CD4-positive, alpha-beta T cell treated with Interleukin-6 at 100 ng/mL for 8 hours (primary cell): Measurements from ENCODE around the gene FBLN5.
A peak's percentile ranks its signal among the peaks of the same experiment; 100 is the strongest.

ENCODE experiments used
- DNase-seq: peaks from one replicate; pipeline ENCODE4 v3.0.0-alpha.2; 2020; ENCODE audit warnings: mixed read lengths, low spot score

Gene FBLN5

GRCh38 chr14:91947475-91948184, at the start of gene FBLN5:
FBLN5 (minus strand) TSS chr14:91947694; CDS start chr14:91947229, 465 bp downstream.
- no peak for DNase-seq

- peak; percentile 41 for DNase-seq
Observed at GRCh38 chr14:91996948-91997371, 49.5 kb upstream of the FBLN5 start.

- DNase-seq, result no peak
Observed at GRCh38 chr14:91987192-91987591, 39.7 kb upstream of the FBLN5 start.

- no peak for DNase-seq
Observed at GRCh38 chr14:91985521-91986255, 38.2 kb upstream of the FBLN5 start.

GRCh38 chr14:91985008-91985407, 37.5 kb upstream of the FBLN5 start:
- DNase-seq, result no peak

GRCh38 chr14:91983588-91983987, 36.1 kb upstream of the FBLN5 start:
- no peak for DNase-seq

- DNase-seq, result no peak
Observed at GRCh38 chr14:91980157-91980556, 32.7 kb upstream of the FBLN5 start.

GRCh38 chr14:91977884-91978283, 30.4 kb upstream of the FBLN5 start:
- DNase-seq, result no peak

GRCh38 chr14:91975763-91976162, 28.3 kb upstream of the FBLN5 start:
- no peak for DNase-seq

- DNase-seq, result no peak
Observed at GRCh38 chr14:91971188-91971778, 23.8 kb upstream of the FBLN5 start.

GRCh38 chr14:91968280-91968679, 20.8 kb upstream of the FBLN5 start:
- DNase-seq, result peak; percentile 48

- no peak for DNase-seq
Observed at GRCh38 chr14:91964724-91965123, 17.2 kb upstream of the FBLN5 start.

- DNase-seq, result no peak
Observed at GRCh38 chr14:91964011-91964410, 16.5 kb upstream of the FBLN5 start.

- no peak for DNase-seq
Observed at GRCh38 chr14:91963465-91963864, 16.0 kb upstream of the FBLN5 start.

- DNase-seq, result no peak
Observed at GRCh38 chr14:91961297-91962220, 14.1 kb upstream of the FBLN5 start.

- DNase-seq, result no peak
Observed at GRCh38 chr14:91957876-91958313, 10.4 kb upstream of the FBLN5 start.

- no peak for DNase-seq
Observed at GRCh38 chr14:91956616-91957015, 9.1 kb upstream of the FBLN5 start.

GRCh38 chr14:91955168-91955567, 7.7 kb upstream of the FBLN5 start:
- no peak for DNase-seq

GRCh38 chr14:91953170-91953985, 5.9 kb upstream of the FBLN5 start:
- no peak for DNase-seq

GRCh38 chr14:91946622-91947474, 646 bp downstream of the FBLN5 start:
- DNase-seq, result no peak
